HepG2 (cell line): ENCODE results near the gene THAP3. TPM values are rescaled to one million over a fixed set of nuclear protein-coding genes. Genes with fewer than 3 reads are reported as not detected.
A peak's percentile ranks its signal among the peaks of the same experiment; 100 is the strongest.

Source experiments
- GABPA ChIP-seq, 2 experiments: IDR thresholded peaks; 2 replicates each; pipeline ENCODE4 v1.6.1; 2011 to 2016; ENCODE audit warnings: low read depth in 2 of 2, low read length in 1 of 2, missing biosample characterization in 1 of 2, missing genetic modification characterization in 1 of 2
- HOXA9 ChIP-seq: sonication (generic); formaldehyde crosslinking; IDR thresholded peaks from 2 replicates; pipeline ENCODE4 v1.8.1; 2022; ENCODE audit warnings: missing genetic modification reagents, mild to moderate bottlenecking, moderate library complexity, borderline replicate concordance
- MAFG ChIP-seq: sonication (generic); formaldehyde crosslinking; IDR thresholded peaks from 2 replicates; pipeline ENCODE4 v1.5.1; 2020; ENCODE audit warnings: mild to moderate bottlenecking, missing genetic modification reagents
- MBNL3 ChIP-seq: fragments of 250-450 bp; sonication (Bioruptor Pico); conservative IDR thresholded peaks from 2 replicates; pipeline ENCODE4 v1.8.0; 2022; ENCODE audit warnings: mild to moderate bottlenecking, inconsistent platforms
- PTBP1 ChIP-seq: fragments of 200-400 bp; formaldehyde crosslinking; IDR thresholded peaks from 2 replicates; pipeline ENCODE4 v1.6.1; 2018; ENCODE audit warnings: low read length, low read depth; ENCODE audit not compliant: poor library complexity, severe bottlenecking
- SYNCRIP ChIP-seq: fragments of 200-400 bp; formaldehyde crosslinking; IDR thresholded peaks from 2 replicates; pipeline ENCODE4 v1.6.1; 2018; ENCODE audit warnings: mild to moderate bottlenecking, low read depth, low read length; ENCODE audit not compliant: insufficient read depth
- ZMAT3 ChIP-seq: sonication (generic); formaldehyde crosslinking; conservative IDR thresholded peaks from 2 replicates; pipeline ENCODE4 v1.7.0; 2021; ENCODE audit warnings: missing genetic modification reagents
- ZNF17 ChIP-seq: sonication (generic); formaldehyde crosslinking; IDR thresholded peaks from 2 replicates; pipeline ENCODE4 v1.5.0; 2020; ENCODE audit warnings: mild to moderate bottlenecking, missing genetic modification reagents
- ZNF260 ChIP-seq: sonication (generic); formaldehyde crosslinking; IDR thresholded peaks from 2 replicates; pipeline ENCODE4 v1.4.0; 2020; ENCODE audit warnings: missing genetic modification reagents, low read depth, mild to moderate bottlenecking, borderline replicate concordance
- ZNF317 ChIP-seq: sonication (generic); formaldehyde crosslinking; IDR thresholded peaks from 2 replicates; pipeline ENCODE4 v1.5.0; 2020; ENCODE audit warnings: mild to moderate bottlenecking, missing genetic modification reagents
- ZNF546 ChIP-seq: sonication (generic); formaldehyde crosslinking; conservative IDR thresholded peaks from 2 replicates; pipeline ENCODE4 v1.8.1; 2023; ENCODE audit warnings: mild to moderate bottlenecking, missing genetic modification reagents
- ZNF773 ChIP-seq: sonication (generic); formaldehyde crosslinking; IDR thresholded peaks from 2 replicates; pipeline ENCODE4 v1.4.0; 2020; ENCODE audit warnings: missing genetic modification reagents, borderline replicate concordance
- ZNF83 ChIP-seq: sonication (generic); formaldehyde crosslinking; IDR thresholded peaks from 2 replicates; pipeline ENCODE4 v1.4.0; 2020; ENCODE audit warnings: missing genetic modification reagents, mild to moderate bottlenecking, borderline replicate concordance
- ZXDC ChIP-seq: sonication (generic); formaldehyde crosslinking; IDR thresholded peaks from 2 replicates; pipeline ENCODE4 v1.5.0; 2020; ENCODE audit warnings: mild to moderate bottlenecking, missing genetic modification reagents
- polyA plus RNA-seq, 8 experiments: library from polyadenylated mRNA; depleted of rRNA in 3 of 8; stranded (reverse) in 7 of 8; unstranded in 1 of 8; fragments of >200 nt; fragmentation: Illumina TruSeq in 4 of 8; extraction: Trizol in 4 of 8; gene quantifications; 2 replicates each; pipeline versions ENCODE4 v1.2.1 to v1.2.3, GENCODE V29; 2011 to 2016; ENCODE audit warnings: low read depth in 4 of 8, missing spikeins in 1 of 8, mixed read lengths in 1 of 8; ENCODE audit not compliant: insufficient read depth in 1 of 8
- total RNA-seq, 5 experiments: library from RNA; depleted of rRNA; stranded (reverse); fragments of >200 nt; fragmentation: Illumina TruSeq; extraction: Trizol; gene quantifications; 2 replicates each; pipeline ENCODE4 v1.2.3, GENCODE V29; 2016; ENCODE audit warnings: low read depth in 1 of 5
- TF ChIP-seq, protein P1 (sequence below): sonication (generic); IDR thresholded peaks from 2 replicates; pipeline ENCODE4 v1.6.1; 2016; ENCODE audit warnings: low read depth, borderline replicate concordance
- TF ChIP-seq, protein P2 (sequence below): sonication (generic); formaldehyde crosslinking; IDR thresholded peaks from 2 replicates; pipeline ENCODE4 v1.4.0; 2020; ENCODE audit warnings: mild to moderate bottlenecking, missing genetic modification reagents
- TF ChIP-seq, protein P3 (sequence below): sonication (generic); formaldehyde crosslinking; IDR thresholded peaks from 2 replicates; pipeline ENCODE4 v1.4.0; 2020; ENCODE audit warnings: mild to moderate bottlenecking, missing genetic modification reagents, borderline replicate concordance

The THAP3 gene
- total and polyA plus RNA-seq, 2 of the 13 experiments (the other 11 are each of a cell fraction or from before 2014, with no cell fraction given) = 10.3 to 14.9 TPM

- TF ChIP-seq, protein P1, sequence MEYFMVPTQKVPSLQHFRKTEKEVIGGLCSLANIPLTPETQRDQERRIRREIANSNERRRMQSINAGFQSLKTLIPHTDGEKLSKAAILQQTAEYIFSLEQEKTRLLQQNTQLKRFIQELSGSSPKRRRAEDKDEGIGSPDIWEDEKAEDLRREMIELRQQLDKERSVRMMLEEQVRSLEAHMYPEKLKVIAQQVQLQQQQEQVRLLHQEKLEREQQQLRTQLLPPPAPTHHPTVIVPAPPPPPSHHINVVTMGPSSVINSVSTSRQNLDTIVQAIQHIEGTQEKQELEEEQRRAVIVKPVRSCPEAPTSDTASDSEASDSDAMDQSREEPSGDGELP = no peak
- TF ChIP-seq SYNCRIP = no peak
- no peak for TF ChIP-seq ZNF83
- TF ChIP-seq ZNF317 = no peak; the same call in 1 of the 2 replicates
- no peak for TF ChIP-seq PTBP1
- TF ChIP-seq GABPA (IDR thresholded peaks at IDR 0.05; ENCODE audit: low read depth, low read length) = no peak
- TF ChIP-seq GABPA (CRISPR knock-in tag; IDR thresholded peaks at IDR 0.05; ENCODE audit: low read depth) = peak; percentile 55; the same call in 1 of the 2 replicates
- TF ChIP-seq ZNF17 (CRISPR knock-in tag) = no peak
- no peak for TF ChIP-seq ZNF773
- TF ChIP-seq, protein P2, sequence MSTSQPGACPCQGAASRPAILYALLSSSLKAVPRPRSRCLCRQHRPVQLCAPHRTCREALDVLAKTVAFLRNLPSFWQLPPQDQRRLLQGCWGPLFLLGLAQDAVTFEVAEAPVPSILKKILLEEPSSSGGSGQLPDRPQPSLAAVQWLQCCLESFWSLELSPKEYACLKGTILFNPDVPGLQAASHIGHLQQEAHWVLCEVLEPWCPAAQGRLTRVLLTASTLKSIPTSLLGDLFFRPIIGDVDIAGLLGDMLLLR = no peak; the same call in 1 of the 2 replicates
- TF ChIP-seq ZMAT3 = no peak; the same call in 1 of the 2 replicates
- TF ChIP-seq HOXA9 (CRISPR knock-in tag) = no peak
- TF ChIP-seq, protein P3, sequence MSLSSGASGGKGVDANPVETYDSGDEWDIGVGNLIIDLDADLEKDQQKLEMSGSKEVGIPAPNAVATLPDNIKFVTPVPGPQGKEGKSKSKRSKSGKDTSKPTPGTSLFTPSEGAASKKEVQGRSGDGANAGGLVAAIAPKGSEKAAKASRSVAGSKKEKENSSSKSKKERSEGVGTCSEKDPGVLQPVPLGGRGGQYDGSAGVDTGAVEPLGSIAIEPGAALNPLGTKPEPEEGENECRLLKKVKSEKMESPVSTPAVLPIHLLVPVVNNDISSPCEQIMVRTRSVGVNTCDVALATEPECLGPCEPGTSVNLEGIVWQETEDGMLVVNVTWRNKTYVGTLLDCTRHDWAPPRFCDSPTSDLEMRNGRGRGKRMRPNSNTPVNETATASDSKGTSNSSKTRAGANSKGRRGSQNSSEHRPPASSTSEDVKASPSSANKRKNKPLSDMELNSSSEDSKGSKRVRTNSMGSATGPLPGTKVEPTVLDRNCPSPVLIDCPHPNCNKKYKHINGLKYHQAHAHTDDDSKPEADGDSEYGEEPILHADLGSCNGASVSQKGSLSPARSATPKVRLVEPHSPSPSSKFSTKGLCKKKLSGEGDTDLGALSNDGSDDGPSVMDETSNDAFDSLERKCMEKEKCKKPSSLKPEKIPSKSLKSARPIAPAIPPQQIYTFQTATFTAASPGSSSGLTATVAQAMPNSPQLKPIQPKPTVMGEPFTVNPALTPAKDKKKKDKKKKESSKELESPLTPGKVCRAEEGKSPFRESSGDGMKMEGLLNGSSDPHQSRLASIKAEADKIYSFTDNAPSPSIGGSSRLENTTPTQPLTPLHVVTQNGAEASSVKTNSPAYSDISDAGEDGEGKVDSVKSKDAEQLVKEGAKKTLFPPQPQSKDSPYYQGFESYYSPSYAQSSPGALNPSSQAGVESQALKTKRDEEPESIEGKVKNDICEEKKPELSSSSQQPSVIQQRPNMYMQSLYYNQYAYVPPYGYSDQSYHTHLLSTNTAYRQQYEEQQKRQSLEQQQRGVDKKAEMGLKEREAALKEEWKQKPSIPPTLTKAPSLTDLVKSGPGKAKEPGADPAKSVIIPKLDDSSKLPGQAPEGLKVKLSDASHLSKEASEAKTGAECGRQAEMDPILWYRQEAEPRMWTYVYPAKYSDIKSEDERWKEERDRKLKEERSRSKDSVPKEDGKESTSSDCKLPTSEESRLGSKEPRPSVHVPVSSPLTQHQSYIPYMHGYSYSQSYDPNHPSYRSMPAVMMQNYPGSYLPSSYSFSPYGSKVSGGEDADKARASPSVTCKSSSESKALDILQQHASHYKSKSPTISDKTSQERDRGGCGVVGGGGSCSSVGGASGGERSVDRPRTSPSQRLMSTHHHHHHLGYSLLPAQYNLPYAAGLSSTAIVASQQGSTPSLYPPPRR (CRISPR knock-in tag) = no peak; the same call in 1 of the 2 replicates
- no peak for TF ChIP-seq ZXDC (CRISPR knock-in tag)
- 0 out of 2 replicates have a peak, but pooled peaks have one; percentile 56 for TF ChIP-seq ZNF546
- TF ChIP-seq ZNF260 (CRISPR knock-in tag) = no peak
- no peak for TF ChIP-seq MBNL3 (CRISPR knock-in tag)
- TF ChIP-seq MAFG = no peak
These were observed 20.6 kb upstream of the THAP3 start (continued) for GRCh38 chr1:6603915-6604558.
